ENCODE data around the gene AKAP1. TPM values are rescaled to one million over a fixed set of nuclear protein-coding genes. Genes with fewer than 3 reads are reported as not detected.
A peak's percentile ranks its signal among the peaks of the same experiment; 100 is the strongest.

AKAP1 gene
- total RNA-seq, 2 donors from 2014 or later = 128 to 139 TPM

- no peaks in the 10 kb centered on the region for H3K36me3 ChIP-seq
- H3K4me3 ChIP-seq = no peak overlapping the region
- H3K27me3 ChIP-seq = peaks cover 7% of the 10 kb centered on the region
- no peak overlapping the region for H3K9ac ChIP-seq (ENCODE audit: low read depth in 2 of 2, low read length in 2 of 2)
- peak; percentile 16 for DNase-seq
- intact Hi-C loops (cut with DNase I) = no loop called here
- no peak overlapping the region for H3K27ac ChIP-seq
- no peaks in the 10 kb centered on the region for H3K9me3 ChIP-seq
- no peak for TF ChIP-seq CTCF (IDR thresholded peaks at IDR 0.05)
- H3K4me1 ChIP-seq = peaks cover 8% of the 10 kb centered on the region
These were observed 41.8 kb upstream of the AKAP1 start for GRCh38 chr17:57043276-57043675.

- H3K36me3 ChIP-seq = no peaks in the 10 kb centered on the region
- peak overlapping the region in 1 of 2 donors; percentile 43 for H3K9ac ChIP-seq (ENCODE audit: low read depth in 2 of 2, low read length in 2 of 2)
- TF ChIP-seq CTCF (IDR thresholded peaks at IDR 0.05) = no peak
- H3K9me3 ChIP-seq = no peaks in the 10 kb centered on the region
- peak overlapping the region; percentile 24 for H3K4me3 ChIP-seq
- H3K27me3 ChIP-seq = peaks cover 7% of the 10 kb centered on the region
- intact Hi-C loops (cut with DNase I) = no loop called here
- peak; percentile 2 for DNase-seq
- no peak overlapping the region for H3K27ac ChIP-seq
- H3K4me1 ChIP-seq = no peaks in the 10 kb centered on the region
These were observed 39.8 kb upstream of the AKAP1 start for GRCh38 chr17:57044976-57045867.

- peak overlapping the region in 1 of 2 donors; percentile 43 for H3K9ac ChIP-seq (ENCODE audit: low read depth in 2 of 2, low read length in 2 of 2)
- TF ChIP-seq CTCF (IDR thresholded peaks at IDR 0.05) = no peak
- no peak for DNase-seq
- no peaks in the 10 kb centered on the region for H3K36me3 ChIP-seq
- H3K9me3 ChIP-seq = no peaks in the 10 kb centered on the region
- H3K4me3 ChIP-seq = peak overlapping the region; percentile 24
- H3K27me3 ChIP-seq = peaks cover 7% of the 10 kb centered on the region
- H3K4me1 ChIP-seq = no peaks in the 10 kb centered on the region
- intact Hi-C loops (cut with DNase I) = no loop called here
- no peak overlapping the region for H3K27ac ChIP-seq
These were observed 39.0 kb upstream of the AKAP1 start for GRCh38 chr17:57045868-57046704.

GRCh38 chr17:57046749-57047148 lies 38.3 kb upstream of the AKAP1 start:
- peaks cover 7% of the 10 kb centered on the region for H3K27me3 ChIP-seq
- TF ChIP-seq CTCF (IDR thresholded peaks at IDR 0.05) = no peak
- intact Hi-C loops (cut with DNase I) = no loop called here
- no peaks in the 10 kb centered on the region for H3K4me1 ChIP-seq
- no peak overlapping the region for H3K9ac ChIP-seq (ENCODE audit: low read depth in 2 of 2, low read length in 2 of 2)
- DNase-seq = no peak
- no peak overlapping the region for H3K4me3 ChIP-seq
- no peaks in the 10 kb centered on the region for H3K36me3 ChIP-seq
- H3K9me3 ChIP-seq = no peaks in the 10 kb centered on the region
- no peak overlapping the region for H3K27ac ChIP-seq

- no peaks in the 10 kb centered on the region for H3K36me3 ChIP-seq
- H3K4me3 ChIP-seq = no peak overlapping the region
- no peaks in the 10 kb centered on the region for H3K4me1 ChIP-seq
- no peaks in the 10 kb centered on the region for H3K9me3 ChIP-seq
- intact Hi-C loops (cut with DNase I) = no loop called here
- H3K27ac ChIP-seq = no peak overlapping the region
- no peak for TF ChIP-seq CTCF (IDR thresholded peaks at IDR 0.05)
- H3K9ac ChIP-seq (ENCODE audit: low read depth in 2 of 2, low read length in 2 of 2) = no peak overlapping the region
- no peak for DNase-seq
- H3K27me3 ChIP-seq = peaks cover 7% of the 10 kb centered on the region
These were observed 37.0 kb upstream of the AKAP1 start for GRCh38 chr17:57048096-57048495.
